ENCODE results near the gene IFNW1.

The IFNW1 gene

GRCh38 chr9:21121595-21122251 lies 19.9 kb downstream of the IFNW1 start:
- no peak for TF ChIP-seq CTCF (conservative IDR thresholded peaks at IDR 0.05)
- no peak overlapping the region for H3K27ac ChIP-seq

- no peak overlapping the region for H3K27ac ChIP-seq
- no peak for TF ChIP-seq CTCF (conservative IDR thresholded peaks at IDR 0.05)
Measured at GRCh38 chr9:21121079-21121478, 20.6 kb downstream of the IFNW1 start.

- H3K27ac ChIP-seq = peak overlapping the region; percentile 56
- no peak for TF ChIP-seq CTCF (conservative IDR thresholded peaks at IDR 0.05)
Measured at GRCh38 chr9:21119093-21119770, 22.4 kb downstream of the IFNW1 start.

GRCh38 chr9:21114311-21114710 lies 27.3 kb downstream of the IFNW1 start:
- TF ChIP-seq CTCF (conservative IDR thresholded peaks at IDR 0.05) = no peak
- H3K27ac ChIP-seq = no peak overlapping the region

- no peak overlapping the region for H3K27ac ChIP-seq
- peak; percentile 92 for TF ChIP-seq CTCF (conservative IDR thresholded peaks at IDR 0.05)
Measured at GRCh38 chr9:21110708-21111576, 30.7 kb downstream of the IFNW1 start.

- TF ChIP-seq CTCF (conservative IDR thresholded peaks at IDR 0.05) = no peak
- no peak overlapping the region for H3K27ac ChIP-seq
Measured at GRCh38 chr9:21104787-21105186, 36.8 kb downstream of the IFNW1 start.

- TF ChIP-seq CTCF (conservative IDR thresholded peaks at IDR 0.05) = no peak
- H3K27ac ChIP-seq = no peak overlapping the region
Measured at GRCh38 chr9:21102305-21102704, 39.3 kb downstream of the IFNW1 start.

Measured in VCaP (cell line).